C4-2B (cell line): ENCODE results near the gene OSBP2.

Source experiments
- ZFX ChIP-seq: fragments of 450-650 bp; IDR thresholded peaks from 2 replicates; pipeline ENCODE4 v1.6.1; 2017
- TF ChIP-seq, protein P1 (sequence below): fragments of 450-650 bp; conservative IDR thresholded peaks from 2 replicates; pipeline ENCODE4 v1.5.1; 2017; ENCODE audit warnings: mild to moderate bottlenecking

GRCh38 chr22:30763815-30764673 is 69.4 kb downstream of the OSBP2 start:
- TF ChIP-seq, protein P1, sequence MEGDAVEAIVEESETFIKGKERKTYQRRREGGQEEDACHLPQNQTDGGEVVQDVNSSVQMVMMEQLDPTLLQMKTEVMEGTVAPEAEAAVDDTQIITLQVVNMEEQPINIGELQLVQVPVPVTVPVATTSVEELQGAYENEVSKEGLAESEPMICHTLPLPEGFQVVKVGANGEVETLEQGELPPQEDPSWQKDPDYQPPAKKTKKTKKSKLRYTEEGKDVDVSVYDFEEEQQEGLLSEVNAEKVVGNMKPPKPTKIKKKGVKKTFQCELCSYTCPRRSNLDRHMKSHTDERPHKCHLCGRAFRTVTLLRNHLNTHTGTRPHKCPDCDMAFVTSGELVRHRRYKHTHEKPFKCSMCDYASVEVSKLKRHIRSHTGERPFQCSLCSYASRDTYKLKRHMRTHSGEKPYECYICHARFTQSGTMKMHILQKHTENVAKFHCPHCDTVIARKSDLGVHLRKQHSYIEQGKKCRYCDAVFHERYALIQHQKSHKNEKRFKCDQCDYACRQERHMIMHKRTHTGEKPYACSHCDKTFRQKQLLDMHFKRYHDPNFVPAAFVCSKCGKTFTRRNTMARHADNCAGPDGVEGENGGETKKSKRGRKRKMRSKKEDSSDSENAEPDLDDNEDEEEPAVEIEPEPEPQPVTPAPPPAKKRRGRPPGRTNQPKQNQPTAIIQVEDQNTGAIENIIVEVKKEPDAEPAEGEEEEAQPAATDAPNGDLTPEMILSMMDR = peak; percentile 83
- no peak for TF ChIP-seq ZFX
